IMR-90 (cell line): ENCODE results near the gene COL27A1. TPM values are rescaled to one million over a fixed set of nuclear protein-coding genes. Genes with fewer than 3 reads are reported as not detected.

Experiments used
- ATAC-seq: fragments of 200-7000 bp; cut with Tn5 transposase; 2 replicates; pipeline ENCODE4 v1.9.1; 2020; ENCODE audit warnings: low read depth, mild to moderate bottlenecking, moderate library complexity
- BruUV-seq: library from RNA; stranded (reverse); fragments of 400-500 nt; replicated peaks from 2 replicates; lab custom pipeline; 2021; lab: Mats Ljungman, UMichigan
- CTCF ChIA-PET: fragments of 300-600 bp; formaldehyde crosslinking; extraction: SDS; loops from one replicate; lab custom pipeline; 2021; ENCODE audit warnings: antibody characterized with exemption; lab: Yijun Ruan, JAX
- POLR2A ChIA-PET: fragments of 300-600 bp; sonication (Branson Sonifier 250); formaldehyde crosslinking; loops from one replicate; lab custom pipeline; 2022; ENCODE audit warnings: antibody characterized with exemption; ENCODE audit not compliant: unreplicated experiment; lab: Charles Lee
- DNase-seq: peaks from one replicate; pipeline ENCODE4 v3.0.0; 2013
- H2AFZ ChIP-seq: replicated peaks from 2 replicates; pipeline ENCODE3; 2013; ENCODE audit warnings: low read length, mild to moderate bottlenecking; ENCODE audit not compliant: poor library complexity
- H2AK5ac ChIP-seq: 2 replicates; pipeline ENCODE4 v1.6.1; 2013; ENCODE audit warnings: low read depth, low read length, inconsistent platforms
- H2AK9ac ChIP-seq: replicated peaks from 2 replicates; pipeline ENCODE3; 2013; ENCODE audit warnings: mild to moderate bottlenecking, low read depth, low read length, moderate library complexity; ENCODE audit not compliant: poor library complexity
- H2BK120ac ChIP-seq: 2 replicates; pipeline ENCODE4 v1.6.1; 2013; ENCODE audit warnings: low read depth, low read length, inconsistent platforms
- H2BK15ac ChIP-seq: 3 replicates; pipeline ENCODE4 v1.6.1; 2013; ENCODE audit warnings: low read depth, low read length, inconsistent platforms
- H2BK20ac ChIP-seq: 2 replicates; pipeline ENCODE4 v1.6.1; 2013; ENCODE audit warnings: low read depth, mild to moderate bottlenecking, inconsistent platforms, low read length, moderate library complexity
- H2BK5ac ChIP-seq: 2 replicates; pipeline ENCODE4 v1.6.1; 2013; ENCODE audit warnings: mild to moderate bottlenecking, low read depth, low read length, inconsistent platforms; ENCODE audit not compliant: poor library complexity, severe bottlenecking
- H3K14ac ChIP-seq: replicated peaks from 2 replicates; pipeline ENCODE4 v1.6.1; 2013; ENCODE audit warnings: low read depth, low read length, inconsistent platforms
- H3K18ac ChIP-seq: 2 replicates; pipeline ENCODE4 v1.6.1; 2013; ENCODE audit warnings: low read depth, low read length, control low read depth
- H3K23ac ChIP-seq: 2 replicates; pipeline ENCODE4 v1.6.1; 2013; ENCODE audit warnings: low read depth, low read length, inconsistent platforms
- H3K27ac ChIP-seq: 2 replicates; pipeline ENCODE4 v1.5.1; 2013; ENCODE audit warnings: mild to moderate bottlenecking, control low read depth, low read length; ENCODE audit not compliant: insufficient read depth
- H3K27me3 ChIP-seq: 2 replicates; pipeline ENCODE4 v1.6.1; 2013; ENCODE audit warnings: low read length; ENCODE audit not compliant: control insufficient read depth, insufficient read depth
- H3K36me3 ChIP-seq: 2 replicates; pipeline ENCODE4 v1.6.1; 2013; ENCODE audit warnings: low read length, mixed read lengths; ENCODE audit not compliant: control insufficient read depth, insufficient read depth
- H3K4ac ChIP-seq: 2 replicates; pipeline ENCODE4 v1.6.1; 2013; ENCODE audit warnings: low read depth, low read length, inconsistent platforms
- H3K4me1 ChIP-seq: 2 replicates; pipeline ENCODE4 v1.6.1; 2013; ENCODE audit warnings: low read length, mixed read lengths; ENCODE audit not compliant: control insufficient read depth, insufficient read depth
- H3K4me2 ChIP-seq: 2 replicates; pipeline ENCODE4 v1.6.1; 2013; ENCODE audit warnings: low read depth, mild to moderate bottlenecking, control low read depth, low read length, moderate library complexity
- H3K4me3 ChIP-seq: 2 replicates; pipeline ENCODE4 v1.5.1; 2013; ENCODE audit warnings: low read depth, mild to moderate bottlenecking, control low read depth, low read length, moderate library complexity; ENCODE audit not compliant: insufficient read depth
- H3K56ac ChIP-seq: 2 replicates; pipeline ENCODE4 v1.6.1; 2013; ENCODE audit warnings: low read length, inconsistent platforms; ENCODE audit not compliant: insufficient read depth; ENCODE audit errors: extremely low read depth
- H3K79me1 ChIP-seq, 2 experiments: 2 replicates each; pipeline ENCODE4 v1.6.1; 2013; ENCODE audit warnings: low read length in 2 of 2, inconsistent platforms in 1 of 2, low read depth in 1 of 2
- H3K9ac ChIP-seq: 2 replicates; pipeline ENCODE4 v1.6.1; 2013; ENCODE audit warnings: low read depth, low read length, control low read depth
- H3K9me1 ChIP-seq: 2 replicates; pipeline ENCODE4 v1.6.1; 2013; ENCODE audit warnings: low read length, inconsistent platforms; ENCODE audit not compliant: insufficient read depth
- H3K9me3 ChIP-seq: 2 replicates; pipeline ENCODE4 v1.6.1; 2013; ENCODE audit warnings: low read length; ENCODE audit not compliant: control insufficient read depth, insufficient read depth
- H4K20me1 ChIP-seq: 2 replicates; pipeline ENCODE4 v1.6.1; 2013; ENCODE audit warnings: low read length, inconsistent platforms; ENCODE audit not compliant: insufficient read depth
- H4K5ac ChIP-seq: 2 replicates; pipeline ENCODE4 v1.6.1; 2013; ENCODE audit warnings: mild to moderate bottlenecking, low read depth, low read length, control low read depth
- H4K8ac ChIP-seq, 2 experiments: 2 replicates each; pipeline ENCODE4 v1.6.1; 2013; ENCODE audit warnings: low read depth in 2 of 2, low read length in 2 of 2, control low read depth in 1 of 2, inconsistent platforms in 1 of 2
- H4K91ac ChIP-seq: 2 replicates; pipeline ENCODE4 v1.6.1; 2013; ENCODE audit warnings: low read depth, low read length, inconsistent platforms; ENCODE audit not compliant: insufficient read depth
- CEBPB ChIP-seq: IDR thresholded peaks from 2 replicates; pipeline ENCODE4 v1.6.1; 2012; ENCODE audit warnings: low read depth, low read length, improper control_type of control experiment
- MAFK ChIP-seq: IDR thresholded peaks from 2 replicates; pipeline ENCODE4 v1.6.1; 2012; ENCODE audit warnings: low read depth, low read length, improper control_type of control experiment
- MAZ ChIP-seq: IDR thresholded peaks from 2 replicates; pipeline ENCODE4 v1.6.1; 2012; ENCODE audit warnings: low read depth, mild to moderate bottlenecking, low read length, improper control_type of control experiment, moderate library complexity, borderline replicate concordance
- RAD21 ChIP-seq: IDR thresholded peaks from 2 replicates; pipeline ENCODE4 v1.6.1; 2012; ENCODE audit warnings: low read length, improper control_type of control experiment
- SMC3 ChIP-seq: fragments of 150-350 bp; IDR thresholded peaks from 2 replicates; pipeline ENCODE4 v1.6.1; 2016; ENCODE audit warnings: low read depth, mild to moderate bottlenecking, antibody characterized with exemption, low read length, moderate library complexity
- WGBS, 2 experiments: methylation state at CpG; one replicate each; pipeline versions ENCODE4 v1.1.5 to v1.1.7; 2013; ENCODE audit warnings: missing lambda C conversion rate in 2 of 2; ENCODE audit not compliant: insufficient read length in 1 of 2; ENCODE audit errors: extremely low coverage in 2 of 2; 5-methylcytosine and 5-hydroxymethylcytosine counted together
- dilution Hi-C: fragments of 300-500 bp; cut with HindIII; formaldehyde crosslinking; loops from one replicate; pipeline ENCODE4 v1.14.3; 2018; ENCODE audit warnings: low sequenced_read_pairs; ENCODE audit not compliant: unreplicated experiment
- in situ Hi-C: fragments of 300-500 bp; cut with MboI; formaldehyde crosslinking; loops from 3 replicates; pipeline ENCODE4 v1.14.3; 2019; ENCODE audit warnings: low sequenced_read_pairs, inconsistent platforms, mixed read lengths
- intact Hi-C: fragments of 100-400 bp; cut with micrococcal nuclease; formaldehyde crosslinking; loops from 2 replicates; pipeline ENCODE4 v1.10.0; 2022
- polyA plus RNA-seq, 3 experiments: library from polyadenylated mRNA; depleted of rRNA; stranded (reverse); fragments of >200 nt; gene quantifications; 2 replicates each; pipeline ENCODE4 v1.2.3, GENCODE V29; 2012; ENCODE audit warnings: low replicate concordance in 1 of 3
- total RNA-seq: library from RNA; depleted of rRNA; stranded (reverse); fragments of >200 nt; gene quantifications from 2 replicates; pipeline ENCODE4 v1.2.3, GENCODE V29; 2012
- TF ChIP-seq, protein P1 (sequence below): fragments of 150-350 bp; IDR thresholded peaks from 2 replicates; pipeline ENCODE4 v1.6.1; 2016; ENCODE audit warnings: low read depth, mild to moderate bottlenecking, low read length, moderate library complexity, borderline replicate concordance
- TF ChIP-seq, protein P2 (sequence below): fragments of 150-350 bp; IDR thresholded peaks from 2 replicates; pipeline ENCODE4 v1.6.1; 2017; ENCODE audit warnings: mild to moderate bottlenecking, antibody characterized with exemption, low read length, low read depth
- TF ChIP-seq, protein P3 (sequence below): conservative IDR thresholded peaks from 2 replicates; pipeline ENCODE4 v1.5.1; 2012; ENCODE audit warnings: mild to moderate bottlenecking, low read depth, low read length, improper control_type of control experiment

Gene COL27A1
- total and polyA plus RNA-seq, 2 of the 4 experiments (the other 2 are of a cell fraction): 3.2 to 18.3 TPM

DNA sequence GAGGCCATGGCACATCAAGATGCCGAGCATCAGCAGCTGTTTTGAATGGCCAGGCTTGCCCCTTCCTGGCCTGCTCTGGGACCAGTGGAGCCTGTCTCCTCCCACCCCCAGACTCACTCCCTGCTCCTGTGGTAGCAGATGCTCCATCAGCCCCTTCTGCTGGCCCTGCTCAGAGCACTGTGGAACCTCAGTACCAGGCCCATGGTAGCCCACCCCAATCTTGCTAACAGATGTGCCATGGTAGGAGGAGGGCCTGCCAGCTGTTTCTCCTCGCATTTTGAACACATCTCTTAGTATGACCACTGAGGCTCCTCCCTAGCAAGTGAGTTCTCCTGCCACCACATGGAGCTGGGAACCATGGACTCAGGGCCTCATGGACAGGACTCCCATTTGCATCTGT lies 29.5 kb downstream of the COL27A1 start:
- dilution Hi-C loops (no loop called here), intact Hi-C loops (no loop called here), in situ Hi-C loops (no loop called here)
- Histone ChIP-seq H2BK5ac (no peak overlapping the region), H3K4ac (no peak overlapping the region), H2BK20ac (no peak overlapping the region), H3K36me3 (peaks cover 7% of the 10 kb centered on the region; the same call in 1 of the 2 replicates), H3K27ac (no peak overlapping the region), H3K14ac (no peak overlapping the region), H3K9me3 (0 out of 2 replicates have a peak, but pooled peaks cover 1% of the 10 kb centered on the region), H2AK9ac (no peak overlapping the region), H4K5ac (no peak overlapping the region), H2BK15ac (no peak overlapping the region), H4K91ac (no peak overlapping the region), H3K4me1 (peaks cover 26% of the 10 kb centered on the region), H3K4me2 (no peak overlapping the region), H4K20me1 (no peaks in the 10 kb centered on the region; the same call in none of the 2 replicates), H3K18ac (no peak overlapping the region), H3K27me3 (no peaks in the 10 kb centered on the region), H3K4me3 (no peak overlapping the region), H3K23ac (no peak overlapping the region), H2BK120ac (no peak overlapping the region), H3K79me1 (peaks cover 7 to 36% of the 10 kb centered on the region in 2 experiments; a peak in 3 of 4 replicates), H3K9ac (no peak overlapping the region), H4K8ac (no peak overlapping the region), H2AFZ (no peak overlapping the region), H3K9me1 (peaks cover 33% of the 10 kb centered on the region), H3K56ac (no peak overlapping the region), H2AK5ac (no peak overlapping the region)
- no CpG with 5 or more reads among the region's 2 CpGs for WGBS, 2 experiments
- ChIA-PET POLR2A (no interaction called here), CTCF (no interaction called here)
- no TSS peak for BruUV-seq
- TF ChIP-seq MAZ (no peak), RAD21 (no peak), CEBPB (no peak), MAFK (no peak), SMC3 (no peak)
- TF ChIP-seq, protein P1, sequence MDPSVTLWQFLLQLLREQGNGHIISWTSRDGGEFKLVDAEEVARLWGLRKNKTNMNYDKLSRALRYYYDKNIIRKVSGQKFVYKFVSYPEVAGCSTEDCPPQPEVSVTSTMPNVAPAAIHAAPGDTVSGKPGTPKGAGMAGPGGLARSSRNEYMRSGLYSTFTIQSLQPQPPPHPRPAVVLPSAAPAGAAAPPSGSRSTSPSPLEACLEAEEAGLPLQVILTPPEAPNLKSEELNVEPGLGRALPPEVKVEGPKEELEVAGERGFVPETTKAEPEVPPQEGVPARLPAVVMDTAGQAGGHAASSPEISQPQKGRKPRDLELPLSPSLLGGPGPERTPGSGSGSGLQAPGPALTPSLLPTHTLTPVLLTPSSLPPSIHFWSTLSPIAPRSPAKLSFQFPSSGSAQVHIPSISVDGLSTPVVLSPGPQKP: no peak
- TF ChIP-seq, protein P2, sequence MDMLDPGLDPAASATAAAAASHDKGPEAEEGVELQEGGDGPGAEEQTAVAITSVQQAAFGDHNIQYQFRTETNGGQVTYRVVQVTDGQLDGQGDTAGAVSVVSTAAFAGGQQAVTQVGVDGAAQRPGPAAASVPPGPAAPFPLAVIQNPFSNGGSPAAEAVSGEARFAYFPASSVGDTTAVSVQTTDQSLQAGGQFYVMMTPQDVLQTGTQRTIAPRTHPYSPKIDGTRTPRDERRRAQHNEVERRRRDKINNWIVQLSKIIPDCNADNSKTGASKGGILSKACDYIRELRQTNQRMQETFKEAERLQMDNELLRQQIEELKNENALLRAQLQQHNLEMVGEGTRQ: no peak
- TF ChIP-seq, protein P3, sequence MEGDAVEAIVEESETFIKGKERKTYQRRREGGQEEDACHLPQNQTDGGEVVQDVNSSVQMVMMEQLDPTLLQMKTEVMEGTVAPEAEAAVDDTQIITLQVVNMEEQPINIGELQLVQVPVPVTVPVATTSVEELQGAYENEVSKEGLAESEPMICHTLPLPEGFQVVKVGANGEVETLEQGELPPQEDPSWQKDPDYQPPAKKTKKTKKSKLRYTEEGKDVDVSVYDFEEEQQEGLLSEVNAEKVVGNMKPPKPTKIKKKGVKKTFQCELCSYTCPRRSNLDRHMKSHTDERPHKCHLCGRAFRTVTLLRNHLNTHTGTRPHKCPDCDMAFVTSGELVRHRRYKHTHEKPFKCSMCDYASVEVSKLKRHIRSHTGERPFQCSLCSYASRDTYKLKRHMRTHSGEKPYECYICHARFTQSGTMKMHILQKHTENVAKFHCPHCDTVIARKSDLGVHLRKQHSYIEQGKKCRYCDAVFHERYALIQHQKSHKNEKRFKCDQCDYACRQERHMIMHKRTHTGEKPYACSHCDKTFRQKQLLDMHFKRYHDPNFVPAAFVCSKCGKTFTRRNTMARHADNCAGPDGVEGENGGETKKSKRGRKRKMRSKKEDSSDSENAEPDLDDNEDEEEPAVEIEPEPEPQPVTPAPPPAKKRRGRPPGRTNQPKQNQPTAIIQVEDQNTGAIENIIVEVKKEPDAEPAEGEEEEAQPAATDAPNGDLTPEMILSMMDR: no peak
- ATAC-seq (no peak), DNase-seq (no peak)
